GM21515 (cell line): Measurements from ENCODE around the gene ARMC8.
"Not testable (repeated sequence)": the region's sequence is repeated elsewhere in the genome, so short reads cannot be mapped to it uniquely, and the experiment has no call there.

Experiments used
- ATAC-seq: cut with Tn5 transposase; IDR thresholded peaks from one replicate; pipeline ENCODE4 v1.9.1; 2021; ENCODE audit not compliant: unreplicated experiment

ARMC8 gene, protein sequence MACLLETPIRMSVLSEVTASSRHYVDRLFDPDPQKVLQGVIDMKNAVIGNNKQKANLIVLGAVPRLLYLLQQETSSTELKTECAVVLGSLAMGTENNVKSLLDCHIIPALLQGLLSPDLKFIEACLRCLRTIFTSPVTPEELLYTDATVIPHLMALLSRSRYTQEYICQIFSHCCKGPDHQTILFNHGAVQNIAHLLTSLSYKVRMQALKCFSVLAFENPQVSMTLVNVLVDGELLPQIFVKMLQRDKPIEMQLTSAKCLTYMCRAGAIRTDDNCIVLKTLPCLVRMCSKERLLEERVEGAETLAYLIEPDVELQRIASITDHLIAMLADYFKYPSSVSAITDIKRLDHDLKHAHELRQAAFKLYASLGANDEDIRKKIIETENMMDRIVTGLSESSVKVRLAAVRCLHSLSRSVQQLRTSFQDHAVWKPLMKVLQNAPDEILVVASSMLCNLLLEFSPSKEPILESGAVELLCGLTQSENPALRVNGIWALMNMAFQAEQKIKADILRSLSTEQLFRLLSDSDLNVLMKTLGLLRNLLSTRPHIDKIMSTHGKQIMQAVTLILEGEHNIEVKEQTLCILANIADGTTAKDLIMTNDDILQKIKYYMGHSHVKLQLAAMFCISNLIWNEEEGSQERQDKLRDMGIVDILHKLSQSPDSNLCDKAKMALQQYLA

GRCh38 chr3:138187296-138188012 lies at the start of gene ARMC8:
ARMC8 (plus strand) TSS chr3:138187301; CDS start chr3:138187555, 254 bp downstream.
- peak; percentile 55 for ATAC-seq

- no peak for ATAC-seq
These were observed 49.2 kb upstream of the ARMC8 start for GRCh38 chr3:138137861-138138260.

- ATAC-seq: no peak
These were observed 47.4 kb upstream of the ARMC8 start for GRCh38 chr3:138139691-138140090.

GRCh38 chr3:138140940-138141339 lies 46.2 kb upstream of the ARMC8 start:
- ATAC-seq: no peak

- ATAC-seq: not testable (repeated sequence)
These were observed 44.9 kb upstream of the ARMC8 start for GRCh38 chr3:138142181-138142580.

DNA sequence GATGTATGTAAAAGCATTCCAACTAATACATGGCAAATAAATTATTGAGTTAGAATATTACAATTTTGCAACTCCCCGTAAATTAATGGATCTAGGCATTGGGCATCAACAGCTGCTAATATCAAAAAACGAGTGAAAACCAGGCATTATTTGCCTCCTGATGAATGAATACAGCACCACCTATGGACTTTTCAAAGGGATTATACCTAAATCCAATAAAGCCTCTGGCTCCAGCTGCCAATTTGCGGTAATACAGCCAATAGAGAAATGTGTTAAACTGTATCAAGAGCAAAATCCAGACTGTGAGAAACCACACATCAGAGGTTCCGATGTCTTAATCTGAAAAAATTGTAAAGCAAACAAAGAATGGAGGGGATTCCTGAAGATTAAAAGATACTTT lies 38.6 kb upstream of the ARMC8 start:
- no peak for ATAC-seq

GRCh38 chr3:138154534-138154933 lies 32.6 kb upstream of the ARMC8 start:
- ATAC-seq: no peak

- no peak for ATAC-seq
These were observed 29.4 kb upstream of the ARMC8 start for GRCh38 chr3:138157743-138158142.

- no peak for ATAC-seq
These were observed 22.0 kb upstream of the ARMC8 start for GRCh38 chr3:138165061-138165460.

- ATAC-seq: no peak
These were observed 14.5 kb upstream of the ARMC8 start for GRCh38 chr3:138172625-138173024.

DNA sequence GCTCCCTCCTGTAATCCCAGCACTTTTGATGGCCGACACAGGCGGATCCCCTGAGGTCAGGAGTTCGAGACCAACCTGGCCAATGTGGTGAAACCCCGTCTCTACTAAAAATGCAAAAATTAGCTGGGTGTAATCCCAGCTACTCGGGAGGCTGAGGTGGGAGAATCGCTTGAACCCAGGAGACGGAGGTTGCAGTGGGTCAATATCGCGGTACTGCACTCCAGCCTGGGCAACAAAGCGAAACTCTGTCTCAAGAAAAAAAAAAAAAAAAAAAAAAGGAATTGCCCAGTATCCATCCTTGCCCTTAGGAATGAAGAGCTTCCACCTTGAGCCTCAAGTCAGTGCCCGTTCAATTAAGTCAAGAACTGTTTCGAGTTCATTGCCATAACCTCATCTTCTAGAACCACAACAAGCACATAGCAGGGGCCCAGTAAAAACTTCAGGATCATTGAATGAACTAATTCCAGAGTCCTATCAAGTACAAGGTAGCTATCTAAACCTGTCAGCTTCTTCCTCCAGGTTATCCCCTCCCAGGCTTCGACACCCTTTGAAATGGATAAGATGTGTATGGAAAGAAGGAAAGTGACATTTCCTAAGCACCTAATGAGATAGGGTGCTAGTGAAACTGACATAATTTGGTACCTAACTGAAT lies 13.2 kb upstream of the ARMC8 start:
- ATAC-seq: peak; percentile 15

DNA sequence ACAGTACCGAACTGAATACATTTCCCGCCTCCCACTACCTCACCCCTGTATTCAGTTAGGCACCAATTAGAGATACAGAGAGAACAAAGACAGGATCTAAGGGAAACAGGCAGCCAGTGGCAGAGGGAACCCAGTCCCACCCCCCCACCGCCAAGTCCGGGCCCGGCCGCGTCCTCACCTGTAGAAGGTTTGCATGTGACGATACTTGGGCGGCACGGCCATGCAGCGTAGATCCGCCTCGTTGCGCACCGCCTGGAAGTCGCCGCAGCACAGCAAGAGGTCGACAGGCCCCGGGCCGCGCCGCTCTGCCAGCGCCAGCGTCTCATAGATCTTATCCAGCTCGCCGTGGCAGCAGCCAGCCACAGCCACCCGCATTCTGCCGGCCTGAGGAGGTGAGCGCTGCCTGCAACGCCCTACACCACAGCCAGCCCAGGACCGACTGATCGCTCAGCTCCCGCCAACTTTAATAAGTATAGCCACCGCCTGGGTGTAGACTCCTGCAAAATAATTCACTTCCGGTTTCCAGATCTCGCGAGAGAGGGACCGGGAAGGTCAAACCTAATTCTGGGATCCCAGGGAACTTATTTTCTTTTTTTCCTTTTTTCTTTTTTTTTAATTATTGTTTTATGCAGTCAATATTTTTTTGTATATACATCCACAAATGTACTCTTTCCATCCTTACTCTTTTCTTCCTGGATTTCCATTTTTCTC lies 12.5 kb upstream of the ARMC8 start, which contains the start of gene DBR1:
Gene DBR1 (minus strand): TSS at position 501 of the 711 bp plus-strand sequence. CDS start 126 bp downstream, at position 375.
- peak; percentile 91 for ATAC-seq

- peak; percentile 61 for ATAC-seq
These were observed 6.6 kb upstream of the ARMC8 start for GRCh38 chr3:138180375-138181029.

- no peak for ATAC-seq
These were observed 2.1 kb upstream of the ARMC8 start for GRCh38 chr3:138184994-138185393.

DNA sequence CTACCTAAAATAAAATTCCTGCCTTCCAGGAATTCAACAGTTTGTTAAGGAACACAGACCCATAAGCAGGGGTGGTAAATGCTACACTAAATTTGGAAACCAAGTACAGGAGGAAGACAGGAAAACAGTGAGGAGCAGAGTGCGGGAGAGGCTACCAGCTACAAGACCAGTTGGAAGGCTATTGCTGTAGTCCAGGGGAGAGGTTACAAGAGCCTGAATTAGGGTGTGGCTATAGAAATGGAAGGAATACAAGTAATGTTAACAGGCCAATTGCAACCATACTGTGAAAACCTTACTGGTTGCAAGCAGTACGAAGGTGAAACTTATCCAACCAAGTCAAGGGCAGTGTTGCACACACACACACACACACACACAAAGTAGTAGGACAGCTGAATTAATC lies 880 bp upstream of the ARMC8 start:
- ATAC-seq: no peak

DNA sequence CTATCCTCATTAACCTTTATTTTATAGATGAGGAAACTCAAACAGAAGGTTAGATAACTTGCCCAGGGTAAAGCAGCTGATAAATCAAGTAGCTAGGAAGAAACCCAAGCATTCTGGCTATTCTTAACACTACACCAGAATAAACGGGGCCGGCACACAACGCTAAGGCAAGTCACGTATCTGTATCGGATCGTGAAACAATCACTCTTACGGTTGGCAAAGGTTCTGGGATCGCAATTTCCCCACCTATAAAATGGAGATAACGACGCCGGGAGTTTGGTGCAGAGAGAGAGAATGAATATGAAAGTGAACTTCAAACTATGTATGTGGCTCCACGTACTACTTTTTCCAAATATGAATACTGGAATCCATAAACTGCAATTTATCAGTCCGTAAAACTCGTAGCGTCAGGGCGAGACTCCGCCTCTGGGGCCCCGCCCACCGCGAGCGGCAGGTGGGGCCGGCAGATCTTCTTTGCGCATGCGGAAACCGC lies 252 bp upstream of the ARMC8 start:
- ATAC-seq: peak; percentile 90

DNA sequence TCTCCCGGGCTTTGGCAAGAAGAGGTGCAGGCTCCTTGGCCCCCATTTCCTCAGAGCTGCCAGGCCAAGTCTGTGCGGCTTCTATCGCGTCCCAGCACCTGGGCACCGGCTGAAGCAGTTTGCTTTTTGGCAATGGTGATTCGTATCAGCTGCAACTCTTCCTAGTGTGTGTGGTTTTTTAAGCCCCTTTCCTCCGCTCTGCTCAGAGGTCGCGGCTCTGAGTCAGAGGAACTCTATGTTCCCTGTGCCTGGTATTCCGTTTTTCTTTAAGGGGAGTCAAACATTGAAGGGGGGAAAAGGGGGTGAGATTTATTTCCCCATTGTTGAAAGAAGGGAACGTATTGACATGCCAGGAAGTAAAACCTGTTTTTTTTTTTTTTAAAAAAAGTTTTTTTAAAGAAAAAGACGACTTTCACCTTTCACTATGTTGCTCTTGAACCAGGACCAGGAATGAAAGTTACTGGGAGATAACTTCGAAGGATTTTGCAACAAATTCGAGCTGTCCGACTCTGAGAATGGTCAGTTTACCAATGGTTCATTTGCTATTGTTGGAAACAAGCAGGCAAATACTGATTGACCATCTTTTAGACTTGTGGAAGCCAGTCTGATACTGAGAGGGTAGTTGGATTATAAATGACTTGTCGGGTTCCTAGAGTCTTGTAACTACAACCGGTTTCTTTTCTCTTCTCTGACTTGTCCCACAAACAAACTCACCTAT lies 1.1 kb downstream of the ARMC8 start:
- no peak for ATAC-seq

GRCh38 chr3:138195481-138195880 lies 8.4 kb downstream of the ARMC8 start:
- ATAC-seq: no peak

DNA sequence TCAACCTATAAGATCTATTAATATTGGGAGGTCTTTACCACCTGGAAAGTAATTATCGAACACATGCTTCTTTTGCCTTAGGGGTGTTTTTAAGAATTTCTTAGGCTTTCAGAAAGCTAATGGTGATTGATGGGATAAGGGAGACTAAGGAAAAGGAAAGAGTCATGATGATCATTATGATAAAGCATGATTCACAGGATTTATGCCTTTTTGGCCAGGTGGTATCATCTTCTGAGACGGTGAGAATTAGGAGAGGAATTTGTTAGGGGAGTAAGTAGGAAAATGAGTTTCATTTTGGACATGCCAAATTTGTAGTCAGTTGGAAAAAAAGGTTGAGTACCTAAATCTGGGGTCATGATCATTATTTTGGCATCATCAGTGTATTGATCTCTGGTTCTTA lies 8.9 kb downstream of the ARMC8 start:
- no peak for ATAC-seq
